HG03196 (cell line): Measurements from ENCODE around the gene TMEM9.

ENCODE experiments used
- ATAC-seq: cut with Tn5 transposase; IDR thresholded peaks from one replicate; pipeline ENCODE4 v1.9.1; 2021; ENCODE audit not compliant: unreplicated experiment

Gene TMEM9

GRCh38 chr1:201154389-201155165 is at the start of gene TMEM9:
TSS of gene TMEM9 (minus strand) at chr1:201154474. CDS start at chr1:201153923, 551 bp downstream.
- peak; percentile 96 for ATAC-seq

- ATAC-seq, result no peak
Measured at GRCh38 chr1:201198598-201198997, 44.3 kb upstream of the TMEM9 start.

- no peak for ATAC-seq
Measured at GRCh38 chr1:201194046-201194445, 39.8 kb upstream of the TMEM9 start.

- ATAC-seq, result no peak
Measured at GRCh38 chr1:201192261-201192788, 38.1 kb upstream of the TMEM9 start.

GRCh38 chr1:201191653-201192260 is 37.5 kb upstream of the TMEM9 start:
- no peak for ATAC-seq

GRCh38 chr1:201190624-201191051 is 36.4 kb upstream of the TMEM9 start, which contains the start of gene IGFN1:
TSS of gene IGFN1 (plus strand) at chr1:201190824. CDS start at chr1:201193294, 2,470 bp downstream.
- no peak for ATAC-seq

GRCh38 chr1:201190005-201190404 is 35.7 kb upstream of the TMEM9 start:
- ATAC-seq, result no peak

GRCh38 chr1:201189085-201189484 is 34.8 kb upstream of the TMEM9 start:
- ATAC-seq, result no peak

GRCh38 chr1:201186192-201186591 is 31.9 kb upstream of the TMEM9 start:
- ATAC-seq, result no peak

- ATAC-seq, result no peak
Measured at GRCh38 chr1:201185527-201186128, 31.4 kb upstream of the TMEM9 start.

GRCh38 chr1:201185123-201185453 is 30.8 kb upstream of the TMEM9 start:
- no peak for ATAC-seq

- no peak for ATAC-seq
Measured at GRCh38 chr1:201184307-201185122, 30.2 kb upstream of the TMEM9 start.

GRCh38 chr1:201183753-201184152 is 29.5 kb upstream of the TMEM9 start:
- no peak for ATAC-seq

- no peak for ATAC-seq
Measured at GRCh38 chr1:201183209-201183608, 28.9 kb upstream of the TMEM9 start.

GRCh38 chr1:201181726-201182125 is 27.5 kb upstream of the TMEM9 start:
- ATAC-seq, result no peak

- no peak for ATAC-seq
Measured at GRCh38 chr1:201181323-201181722, 27.0 kb upstream of the TMEM9 start.

- no peak for ATAC-seq
Measured at GRCh38 chr1:201180901-201181300, 26.6 kb upstream of the TMEM9 start.

- no peak for ATAC-seq
Measured at GRCh38 chr1:201180141-201180540, 25.9 kb upstream of the TMEM9 start.

GRCh38 chr1:201178718-201179117 is 24.4 kb upstream of the TMEM9 start:
- ATAC-seq, result no peak

- ATAC-seq, result no peak
Measured at GRCh38 chr1:201176940-201177339, 22.7 kb upstream of the TMEM9 start.
